ENCODE data around the gene NKX6-2. TPM values are rescaled to one million over a fixed set of nuclear protein-coding genes. Genes with fewer than 3 reads are reported as not detected.

The NKX6-2 gene
- total RNA-seq, 2 donors from 2014 or later = 2.1 TPM; not detected in 1

DNA sequence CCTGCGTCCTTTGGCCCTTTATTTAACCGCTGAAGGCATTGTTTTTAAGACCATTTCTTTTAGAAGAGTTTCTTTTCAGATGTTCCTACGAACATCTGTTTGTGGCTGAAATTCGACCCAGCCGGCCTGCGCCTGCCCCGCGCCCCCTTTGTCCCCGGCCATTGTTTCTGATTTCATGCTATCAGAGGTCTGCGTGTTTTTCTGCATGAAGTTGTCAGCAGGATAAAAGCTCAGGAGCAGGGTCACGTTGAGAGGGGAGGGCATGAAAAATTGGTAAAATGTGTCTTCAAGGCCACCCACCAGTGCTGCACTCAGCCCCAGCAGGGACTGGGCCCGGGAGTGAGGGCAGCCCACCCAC, 43.1 kb downstream of the NKX6-2 start:
- Histone ChIP-seq H3K4me3 (no peak overlapping the region), H3K36me3 (replicated peaks in 1 of 2; ENCODE audit: insufficient read depth in 1 of 2, low read depth in 2 of 2) (no peaks in the 10 kb centered on the region), H3K9me3 (no peaks in the 10 kb centered on the region), H3K4me1 (no peaks in the 10 kb centered on the region), H3K27ac (no peak overlapping the region), H3K27me3 (no peaks in the 10 kb centered on the region)
- DNase-seq (no peak), ATAC-seq (no peak)
- TF ChIP-seq, protein P1, sequence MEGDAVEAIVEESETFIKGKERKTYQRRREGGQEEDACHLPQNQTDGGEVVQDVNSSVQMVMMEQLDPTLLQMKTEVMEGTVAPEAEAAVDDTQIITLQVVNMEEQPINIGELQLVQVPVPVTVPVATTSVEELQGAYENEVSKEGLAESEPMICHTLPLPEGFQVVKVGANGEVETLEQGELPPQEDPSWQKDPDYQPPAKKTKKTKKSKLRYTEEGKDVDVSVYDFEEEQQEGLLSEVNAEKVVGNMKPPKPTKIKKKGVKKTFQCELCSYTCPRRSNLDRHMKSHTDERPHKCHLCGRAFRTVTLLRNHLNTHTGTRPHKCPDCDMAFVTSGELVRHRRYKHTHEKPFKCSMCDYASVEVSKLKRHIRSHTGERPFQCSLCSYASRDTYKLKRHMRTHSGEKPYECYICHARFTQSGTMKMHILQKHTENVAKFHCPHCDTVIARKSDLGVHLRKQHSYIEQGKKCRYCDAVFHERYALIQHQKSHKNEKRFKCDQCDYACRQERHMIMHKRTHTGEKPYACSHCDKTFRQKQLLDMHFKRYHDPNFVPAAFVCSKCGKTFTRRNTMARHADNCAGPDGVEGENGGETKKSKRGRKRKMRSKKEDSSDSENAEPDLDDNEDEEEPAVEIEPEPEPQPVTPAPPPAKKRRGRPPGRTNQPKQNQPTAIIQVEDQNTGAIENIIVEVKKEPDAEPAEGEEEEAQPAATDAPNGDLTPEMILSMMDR (IDR thresholded peaks at IDR 0.05) = no peak
- no peak for TF ChIP-seq POLR2A (IDR thresholded peaks at IDR 0.05)
- intact Hi-C loops (cut with DNase I) = no loop called here
- WGBS, 2 donors = 88 to 91% methylated on average over 12 of the region's 12 CpGs

- TF ChIP-seq, protein P1 (IDR thresholded peaks at IDR 0.05) = no peak
- no peak for TF ChIP-seq POLR2A (IDR thresholded peaks at IDR 0.05)
- 90 to 92% methylated on average over 12 to 27 of the region's 27 CpGs for WGBS, 2 donors
- DNase-seq = no peak
These were observed 43.6 kb downstream of the NKX6-2 start for GRCh38 chr10:132742167-132742836.

GRCh38 chr10:132740588-132740987, 45.4 kb downstream of the NKX6-2 start:
- Histone ChIP-seq H3K4me1 (no peaks in the 10 kb centered on the region), H3K36me3 (replicated peaks in 1 of 2; ENCODE audit: insufficient read depth in 1 of 2, low read depth in 2 of 2) (no peaks in the 10 kb centered on the region), H3K27me3 (no peaks in the 10 kb centered on the region), H3K9me3 (no peaks in the 10 kb centered on the region), H3K27ac (no peak overlapping the region), H3K4me3 (no peak overlapping the region)
- no peak for TF ChIP-seq POLR2A (IDR thresholded peaks at IDR 0.05)
- TF ChIP-seq, protein P1 (IDR thresholded peaks at IDR 0.05) = no peak
- intact Hi-C loops (cut with DNase I) = no loop called here
- ATAC-seq (no peak), DNase-seq (no peak)
- WGBS, 2 donors = 69 to 71% methylated on average over 6 of the region's 6 CpGs

More at GRCh38 chr10:132742167-132742836, 43.6 kb downstream of the NKX6-2 start:
- H3K4me3 ChIP-seq = no peak overlapping the region
- H3K27me3 ChIP-seq = no peaks in the 10 kb centered on the region
- no peaks in the 10 kb centered on the region for H3K36me3 ChIP-seq (replicated peaks in 1 of 2; ENCODE audit: insufficient read depth in 1 of 2, low read depth in 2 of 2)
- H3K4me1 ChIP-seq = no peaks in the 10 kb centered on the region
- H3K9me3 ChIP-seq = no peaks in the 10 kb centered on the region
- intact Hi-C loops (cut with DNase I) = no loop called here
- no peak overlapping the region for H3K27ac ChIP-seq
- ATAC-seq = no peak

- no peaks in the 10 kb centered on the region for H3K27me3 ChIP-seq
- no peaks in the 10 kb centered on the region for H3K9me3 ChIP-seq
- no peak for ATAC-seq
- TF ChIP-seq, protein P1 (IDR thresholded peaks at IDR 0.05) = no peak
- intact Hi-C loops (cut with DNase I) = no loop called here
- 84 to 100% methylated on average over 4 to 14 of the region's 14 CpGs for WGBS, 2 donors
- no peak overlapping the region for H3K4me3 ChIP-seq
- DNase-seq = no peak
- H3K4me1 ChIP-seq = no peaks in the 10 kb centered on the region
- no peak overlapping the region for H3K27ac ChIP-seq
- no peaks in the 10 kb centered on the region for H3K36me3 ChIP-seq (replicated peaks in 1 of 2; ENCODE audit: insufficient read depth in 1 of 2, low read depth in 2 of 2)
These were observed 46.7 kb downstream of the NKX6-2 start for GRCh38 chr10:132739225-132739613.
